ENCODE measurements around the gene G2E3. TPM values are rescaled to one million over a fixed set of nuclear protein-coding genes. Genes with fewer than 3 reads are reported as not detected.

The G2E3 gene
- total RNA-seq, 1 donor from 2014 or later = 20.5 TPM

- Histone ChIP-seq H3K9me3 (no peaks in the 10 kb centered on the region), H3K36me3 (no peaks in the 10 kb centered on the region), H3K4me1 (peaks cover 0 to 5% of the 10 kb centered on the region in 2 donors), H3K4me3 (no peak overlapping the region), H3K27ac (no peak overlapping the region), H3K27me3 (no peaks in the 10 kb centered on the region)
- intact Hi-C loops (cut with DNase I) = no loop called here
- no peak for TF ChIP-seq CTCF (IDR thresholded peaks at IDR 0.05)
- DNase-seq (ENCODE audit: low spot score in 2 of 2) = no peak
Observed at GRCh38 chr14:30564235-30564867, 5.4 kb downstream of the G2E3 start.

- no peaks in the 10 kb centered on the region for H3K27me3 ChIP-seq
- H3K4me3 ChIP-seq = no peak overlapping the region
- no peaks in the 10 kb centered on the region for H3K36me3 ChIP-seq
- H3K9me3 ChIP-seq = no peaks in the 10 kb centered on the region
- no peak overlapping the region for H3K27ac ChIP-seq
- TF ChIP-seq CTCF (IDR thresholded peaks at IDR 0.05) = no peak
- intact Hi-C loops (cut with DNase I) = no loop called here
- H3K4me1 ChIP-seq = peaks cover 0 to 5% of the 10 kb centered on the region in 2 donors
- no peak for DNase-seq (ENCODE audit: low spot score in 2 of 2)
Observed at GRCh38 chr14:30564868-30565248, 5.9 kb downstream of the G2E3 start.

- Histone ChIP-seq H3K27me3 (no peaks in the 10 kb centered on the region), H3K4me1 (no peaks in the 10 kb centered on the region), H3K9me3 (no peaks in the 10 kb centered on the region), H3K4me3 (no peak overlapping the region), H3K36me3 (no peaks in the 10 kb centered on the region), H3K27ac (no peak overlapping the region)
- DNase-seq (ENCODE audit: low spot score in 2 of 2) = no peak
- intact Hi-C loops (cut with DNase I) = no loop called here
- no peak for TF ChIP-seq CTCF (IDR thresholded peaks at IDR 0.05)
Observed at GRCh38 chr14:30569216-30569902, 10.4 kb downstream of the G2E3 start.

DNA sequence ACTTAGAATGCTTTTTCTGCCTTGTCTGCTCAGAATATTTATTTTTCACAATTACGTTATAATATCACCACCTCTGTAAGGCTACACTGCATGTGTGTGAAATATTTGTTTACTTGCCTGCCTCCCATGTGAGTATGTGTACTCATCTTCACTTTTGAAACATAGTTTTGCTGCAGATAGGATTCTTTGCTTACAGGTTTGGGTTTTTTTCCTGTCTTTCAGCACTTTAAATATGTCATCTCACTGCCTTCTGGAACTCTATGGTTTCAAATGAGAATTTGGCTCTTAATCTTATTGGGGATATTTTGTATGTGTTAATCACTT, 10.9 kb downstream of the G2E3 start:
- H3K4me3 ChIP-seq = no peak overlapping the region
- H3K9me3 ChIP-seq = no peaks in the 10 kb centered on the region
- H3K36me3 ChIP-seq = no peaks in the 10 kb centered on the region
- intact Hi-C loops (cut with DNase I) = no loop called here
- H3K4me1 ChIP-seq = no peaks in the 10 kb centered on the region
- no peaks in the 10 kb centered on the region for H3K27me3 ChIP-seq
- DNase-seq (ENCODE audit: low spot score in 2 of 2) = no peak
- no peak for TF ChIP-seq CTCF (IDR thresholded peaks at IDR 0.05)
- H3K27ac ChIP-seq = no peak overlapping the region

GRCh38 chr14:30572237-30572636, 13.3 kb downstream of the G2E3 start:
- H3K27me3 ChIP-seq = no peaks in the 10 kb centered on the region
- H3K27ac ChIP-seq = no peak overlapping the region
- H3K4me1 ChIP-seq = no peaks in the 10 kb centered on the region
- no peak overlapping the region for H3K4me3 ChIP-seq
- TF ChIP-seq CTCF (IDR thresholded peaks at IDR 0.05) = no peak
- no peaks in the 10 kb centered on the region for H3K36me3 ChIP-seq
- no peaks in the 10 kb centered on the region for H3K9me3 ChIP-seq
- intact Hi-C loops (cut with DNase I) = no loop called here
- DNase-seq (ENCODE audit: low spot score in 2 of 2) = no peak

Data from ascending aorta (tissue), 2 donors.